GM12878 (cell line): Measurements from ENCODE around the gene RPL19. TPM values are rescaled to one million over a fixed set of nuclear protein-coding genes. Genes with fewer than 3 reads are reported as not detected.

ENCODE experiments used
- BACH1 ChIP-seq: fragments of 450-650 bp; IDR thresholded peaks from 2 replicates; pipeline ENCODE4 v1.6.1; 2017; ENCODE audit warnings: mild to moderate bottlenecking, borderline replicate concordance
- DPF2 ChIP-seq: fragments of 450-650 bp; IDR thresholded peaks from 2 replicates; pipeline ENCODE4 v1.6.1; 2017; ENCODE audit warnings: mild to moderate bottlenecking
- HDAC2 ChIP-seq: fragments of 200-600 bp; sonication (generic); IDR thresholded peaks from 2 replicates; pipeline ENCODE4 v1.6.1; 2017
- KLF5 ChIP-seq: fragments of 450-650 bp; IDR thresholded peaks from 2 replicates; pipeline ENCODE4 v1.6.1; 2014; ENCODE audit warnings: mild to moderate bottlenecking; ENCODE audit not compliant: partially characterized antibody
- TBL1XR1 ChIP-seq: IDR thresholded peaks from 2 replicates; pipeline ENCODE4 v1.6.1; 2012; ENCODE audit warnings: low read depth, low read length, improper control_type of control experiment
- WRNIP1 ChIP-seq: IDR thresholded peaks from 2 replicates; pipeline ENCODE4 v1.6.1; 2011; ENCODE audit warnings: low read depth, low read length, improper control_type of control experiment, borderline replicate concordance
- ZBED1 ChIP-seq: IDR thresholded peaks from 2 replicates; pipeline ENCODE4 v1.6.1; 2016; ENCODE audit warnings: borderline replicate concordance
- ZZZ3 ChIP-seq: IDR thresholded peaks from 2 replicates; pipeline ENCODE4 v1.6.1; 2011; ENCODE audit warnings: low read depth; ENCODE audit not compliant: control insufficient read depth, insufficient read length
- polyA plus RNA-seq, 11 experiments: library from polyadenylated mRNA; depleted of rRNA in 4 of 11; unstranded in 6 of 11; stranded (reverse) in 5 of 11; fragments of >200 nt; fragmentation: Nextera tagmentation in 4 of 11; fragmentation: Illumina TruSeq in 1 of 11; extraction: Ambion mirVana in 4 of 11; extraction: Trizol in 1 of 11; gene quantifications; 1 replicate in 1 of 11; 2 replicates in 10 of 11; pipeline versions ENCODE4 v1.2.1 to v1.2.3, GENCODE V29; 2011 to 2016; ENCODE audit warnings: inconsistent platforms in 2 of 11, missing spikeins in 2 of 11, low read depth in 1 of 11
- total RNA-seq, 4 experiments: library from RNA; depleted of rRNA in 3 of 4; stranded (reverse); fragments of >200 nt in 3 of 4; fragmentation: Illumina TruSeq in 1 of 4; extraction: Trizol in 1 of 4; gene quantifications; 2 replicates each; pipeline versions ENCODE4 v1.2.1 to v1.2.3, GENCODE V29; 2013 to 2021
- TF ChIP-seq, protein P1 (sequence below): fragments of 450-650 bp; conservative IDR thresholded peaks from 2 replicates; pipeline ENCODE4 v1.6.1; 2017; ENCODE audit warnings: mild to moderate bottlenecking, moderate library complexity
- TF ChIP-seq, protein P2 (sequence below): fragments of 150-350 bp; IDR thresholded peaks from 2 replicates; pipeline ENCODE4 v1.6.1; 2016; ENCODE audit warnings: low read depth, low read length
- TF ChIP-seq, protein P3 (sequence below): fragments of 450-650 bp; IDR thresholded peaks from 2 replicates; pipeline ENCODE4 v1.6.1; 2018; ENCODE audit warnings: borderline replicate concordance, mild to moderate bottlenecking; ENCODE audit not compliant: partially characterized antibody
- TF ChIP-seq, protein P4 (sequence below): fragments of 450-650 bp; IDR thresholded peaks from 2 replicates; pipeline ENCODE4 v1.6.1; 2016; ENCODE audit warnings: mild to moderate bottlenecking, moderate library complexity, borderline replicate concordance

The RPL19 gene
- total and polyA plus RNA-seq, 10 of the 15 experiments (the other 5 are each of a cell fraction or from before 2014, with no cell fraction given), result 1,862 to 5,536 (median 3,836) TPM

- TF ChIP-seq, protein P1, sequence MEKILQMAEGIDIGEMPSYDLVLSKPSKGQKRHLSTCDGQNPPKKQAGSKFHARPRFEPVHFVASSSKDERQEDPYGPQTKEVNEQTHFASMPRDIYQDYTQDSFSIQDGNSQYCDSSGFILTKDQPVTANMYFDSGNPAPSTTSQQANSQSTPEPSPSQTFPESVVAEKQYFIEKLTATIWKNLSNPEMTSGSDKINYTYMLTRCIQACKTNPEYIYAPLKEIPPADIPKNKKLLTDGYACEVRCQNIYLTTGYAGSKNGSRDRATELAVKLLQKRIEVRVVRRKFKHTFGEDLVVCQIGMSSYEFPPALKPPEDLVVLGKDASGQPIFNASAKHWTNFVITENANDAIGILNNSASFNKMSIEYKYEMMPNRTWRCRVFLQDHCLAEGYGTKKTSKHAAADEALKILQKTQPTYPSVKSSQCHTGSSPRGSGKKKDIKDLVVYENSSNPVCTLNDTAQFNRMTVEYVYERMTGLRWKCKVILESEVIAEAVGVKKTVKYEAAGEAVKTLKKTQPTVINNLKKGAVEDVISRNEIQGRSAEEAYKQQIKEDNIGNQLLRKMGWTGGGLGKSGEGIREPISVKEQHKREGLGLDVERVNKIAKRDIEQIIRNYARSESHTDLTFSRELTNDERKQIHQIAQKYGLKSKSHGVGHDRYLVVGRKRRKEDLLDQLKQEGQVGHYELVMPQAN, result peak; percentile 81
- TF ChIP-seq DPF2 (0 out of 2 replicates have a peak, but pooled peaks have one; percentile 24), BACH1 (no peak; the same call in 1 of the 2 replicates), TBL1XR1 (peak; percentile 57), HDAC2 (no peak), ZZZ3 (no peak), WRNIP1 (no peak), ZBED1 (peak; percentile 85; the same call in 1 of the 2 replicates), KLF5 (peak; percentile 99)
- TF ChIP-seq, protein P2, sequence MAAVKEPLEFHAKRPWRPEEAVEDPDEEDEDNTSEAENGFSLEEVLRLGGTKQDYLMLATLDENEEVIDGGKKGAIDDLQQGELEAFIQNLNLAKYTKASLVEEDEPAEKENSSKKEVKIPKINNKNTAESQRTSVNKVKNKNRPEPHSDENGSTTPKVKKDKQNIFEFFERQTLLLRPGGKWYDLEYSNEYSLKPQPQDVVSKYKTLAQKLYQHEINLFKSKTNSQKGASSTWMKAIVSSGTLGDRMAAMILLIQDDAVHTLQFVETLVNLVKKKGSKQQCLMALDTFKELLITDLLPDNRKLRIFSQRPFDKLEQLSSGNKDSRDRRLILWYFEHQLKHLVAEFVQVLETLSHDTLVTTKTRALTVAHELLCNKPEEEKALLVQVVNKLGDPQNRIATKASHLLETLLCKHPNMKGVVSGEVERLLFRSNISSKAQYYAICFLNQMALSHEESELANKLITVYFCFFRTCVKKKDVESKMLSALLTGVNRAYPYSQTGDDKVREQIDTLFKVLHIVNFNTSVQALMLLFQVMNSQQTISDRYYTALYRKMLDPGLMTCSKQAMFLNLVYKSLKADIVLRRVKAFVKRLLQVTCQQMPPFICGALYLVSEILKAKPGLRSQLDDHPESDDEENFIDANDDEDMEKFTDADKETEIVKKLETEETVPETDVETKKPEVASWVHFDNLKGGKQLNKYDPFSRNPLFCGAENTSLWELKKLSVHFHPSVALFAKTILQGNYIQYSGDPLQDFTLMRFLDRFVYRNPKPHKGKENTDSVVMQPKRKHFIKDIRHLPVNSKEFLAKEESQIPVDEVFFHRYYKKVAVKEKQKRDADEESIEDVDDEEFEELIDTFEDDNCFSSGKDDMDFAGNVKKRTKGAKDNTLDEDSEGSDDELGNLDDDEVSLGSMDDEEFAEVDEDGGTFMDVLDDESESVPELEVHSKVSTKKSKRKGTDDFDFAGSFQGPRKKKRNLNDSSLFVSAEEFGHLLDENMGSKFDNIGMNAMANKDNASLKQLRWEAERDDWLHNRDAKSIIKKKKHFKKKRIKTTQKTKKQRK, result no peak
- TF ChIP-seq, protein P3, sequence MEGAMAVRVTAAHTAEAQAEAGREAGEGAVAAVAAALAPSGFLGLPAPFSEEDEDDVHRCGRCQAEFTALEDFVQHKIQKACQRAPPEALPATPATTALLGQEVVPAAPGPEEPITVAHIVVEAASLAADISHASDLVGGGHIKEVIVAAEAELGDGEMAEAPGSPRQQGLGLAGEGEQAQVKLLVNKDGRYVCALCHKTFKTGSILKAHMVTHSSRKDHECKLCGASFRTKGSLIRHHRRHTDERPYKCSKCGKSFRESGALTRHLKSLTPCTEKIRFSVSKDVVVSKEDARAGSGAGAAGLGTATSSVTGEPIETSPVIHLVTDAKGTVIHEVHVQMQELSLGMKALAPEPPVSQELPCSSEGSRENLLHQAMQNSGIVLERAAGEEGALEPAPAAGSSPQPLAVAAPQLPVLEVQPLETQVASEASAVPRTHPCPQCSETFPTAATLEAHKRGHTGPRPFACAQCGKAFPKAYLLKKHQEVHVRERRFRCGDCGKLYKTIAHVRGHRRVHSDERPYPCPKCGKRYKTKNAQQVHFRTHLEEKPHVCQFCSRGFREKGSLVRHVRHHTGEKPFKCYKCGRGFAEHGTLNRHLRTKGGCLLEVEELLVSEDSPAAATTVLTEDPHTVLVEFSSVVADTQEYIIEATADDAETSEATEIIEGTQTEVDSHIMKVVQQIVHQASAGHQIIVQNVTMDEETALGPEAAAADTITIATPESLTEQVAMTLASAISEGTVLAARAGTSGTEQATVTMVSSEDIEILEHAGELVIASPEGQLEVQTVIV, result peak; percentile 5
- TF ChIP-seq, protein P4, sequence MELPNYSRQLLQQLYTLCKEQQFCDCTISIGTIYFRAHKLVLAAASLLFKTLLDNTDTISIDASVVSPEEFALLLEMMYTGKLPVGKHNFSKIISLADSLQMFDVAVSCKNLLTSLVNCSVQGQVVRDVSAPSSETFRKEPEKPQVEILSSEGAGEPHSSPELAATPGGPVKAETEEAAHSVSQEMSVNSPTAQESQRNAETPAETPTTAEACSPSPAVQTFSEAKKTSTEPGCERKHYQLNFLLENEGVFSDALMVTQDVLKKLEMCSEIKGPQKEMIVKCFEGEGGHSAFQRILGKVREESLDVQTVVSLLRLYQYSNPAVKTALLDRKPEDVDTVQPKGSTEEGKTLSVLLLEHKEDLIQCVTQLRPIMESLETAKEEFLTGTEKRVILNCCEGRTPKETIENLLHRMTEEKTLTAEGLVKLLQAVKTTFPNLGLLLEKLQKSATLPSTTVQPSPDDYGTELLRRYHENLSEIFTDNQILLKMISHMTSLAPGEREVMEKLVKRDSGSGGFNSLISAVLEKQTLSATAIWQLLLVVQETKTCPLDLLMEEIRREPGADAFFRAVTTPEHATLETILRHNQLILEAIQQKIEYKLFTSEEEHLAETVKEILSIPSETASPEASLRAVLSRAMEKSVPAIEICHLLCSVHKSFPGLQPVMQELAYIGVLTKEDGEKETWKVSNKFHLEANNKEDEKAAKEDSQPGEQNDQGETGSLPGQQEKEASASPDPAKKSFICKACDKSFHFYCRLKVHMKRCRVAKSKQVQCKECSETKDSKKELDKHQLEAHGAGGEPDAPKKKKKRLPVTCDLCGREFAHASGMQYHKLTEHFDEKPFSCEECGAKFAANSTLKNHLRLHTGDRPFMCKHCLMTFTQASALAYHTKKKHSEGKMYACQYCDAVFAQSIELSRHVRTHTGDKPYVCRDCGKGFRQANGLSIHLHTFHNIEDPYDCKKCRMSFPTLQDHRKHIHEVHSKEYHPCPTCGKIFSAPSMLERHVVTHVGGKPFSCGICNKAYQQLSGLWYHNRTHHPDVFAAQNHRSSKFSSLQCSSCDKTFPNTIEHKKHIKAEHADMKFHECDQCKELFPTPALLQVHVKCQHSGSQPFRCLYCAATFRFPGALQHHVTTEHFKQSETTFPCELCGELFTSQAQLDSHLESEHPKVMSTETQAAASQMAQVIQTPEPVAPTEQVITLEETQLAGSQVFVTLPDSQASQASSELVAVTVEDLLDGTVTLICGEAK, result peak; percentile 86; the same call in 1 of the 2 replicates
Measured at GRCh38 chr17:39200070-39200879, at the start of gene RPL19 (continued).
